ENCODE data around the gene IRF6. TPM values are rescaled to one million over a fixed set of nuclear protein-coding genes. Genes with fewer than 3 reads are reported as not detected.

The IRF6 gene
- total and polyA plus RNA-seq, 2 donors (not counting 1 experiment from before 2014, with no cell fraction given), result 0.66 to 1.00 TPM

DNA sequence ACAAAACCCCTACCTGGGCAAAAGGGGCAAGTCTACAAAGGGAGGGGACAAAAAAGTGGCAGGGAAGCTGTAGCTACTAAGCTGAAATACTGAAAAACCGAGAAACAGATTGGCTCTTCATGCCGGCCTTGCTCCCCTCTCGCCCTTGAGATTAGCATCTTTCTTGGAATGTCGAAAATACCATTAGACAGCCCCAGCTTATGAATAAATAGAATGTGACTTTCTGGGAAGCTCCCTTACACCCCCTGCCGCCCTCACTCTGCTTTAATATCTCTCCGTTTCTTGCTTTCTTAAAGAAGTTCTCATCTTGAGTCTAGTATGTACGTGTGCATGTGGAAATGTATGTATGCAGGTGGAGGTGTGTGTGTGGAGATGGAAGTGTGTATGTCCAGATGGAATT is 36.0 kb downstream of the IRF6 start:
- Histone ChIP-seq H3K4me1 (ENCODE audit: control insufficient read depth, extremely low read depth, insufficient read depth, low read length) (peaks cover 17% of the 10 kb centered on the region), H3K9ac (ENCODE audit: insufficient read depth, low read length) (peak overlapping the region; percentile 8), H3K36me3 (ENCODE audit: control insufficient read depth, insufficient read depth, low read length) (no peaks in the 10 kb centered on the region), H3K27ac (ENCODE audit: insufficient read depth, low read length) (peak overlapping the region; percentile 82), H3K79me2 (ENCODE audit: control insufficient read depth, insufficient read depth, low read length) (no peaks in the 10 kb centered on the region), H4K20me1 (ENCODE audit: control insufficient read depth, extremely low read depth, insufficient read depth, low read length) (no peaks in the 10 kb centered on the region), H3K4me2 (ENCODE audit: extremely low read depth, insufficient read depth, low read length) (peak overlapping the region; percentile 25), H3K27me3 (ENCODE audit: control insufficient read depth, insufficient read depth, low read length) (no peaks in the 10 kb centered on the region), H2AFZ (ENCODE audit: low read length) (peak overlapping the region; percentile 95), H3K9me3 (ENCODE audit: control insufficient read depth, insufficient read depth, low read depth, low read length) (no peaks in the 10 kb centered on the region), H3K4me3 (replicated peaks in 1 of 4; ENCODE audit: control extremely low read depth in 1 of 4, insufficient read depth in 1 of 4, low read depth in 3 of 4, low read length in 4 of 4) (no peak overlapping the region)
- DNase-seq (ENCODE audit: low read depth in 2 of 2), result peak in 1 of 2 donors; percentile 19
- no peak for TF ChIP-seq EZH2 (IDR thresholded peaks at IDR 0.05; ENCODE audit: low read length, missing control alignments)
- TF ChIP-seq, protein P1, sequence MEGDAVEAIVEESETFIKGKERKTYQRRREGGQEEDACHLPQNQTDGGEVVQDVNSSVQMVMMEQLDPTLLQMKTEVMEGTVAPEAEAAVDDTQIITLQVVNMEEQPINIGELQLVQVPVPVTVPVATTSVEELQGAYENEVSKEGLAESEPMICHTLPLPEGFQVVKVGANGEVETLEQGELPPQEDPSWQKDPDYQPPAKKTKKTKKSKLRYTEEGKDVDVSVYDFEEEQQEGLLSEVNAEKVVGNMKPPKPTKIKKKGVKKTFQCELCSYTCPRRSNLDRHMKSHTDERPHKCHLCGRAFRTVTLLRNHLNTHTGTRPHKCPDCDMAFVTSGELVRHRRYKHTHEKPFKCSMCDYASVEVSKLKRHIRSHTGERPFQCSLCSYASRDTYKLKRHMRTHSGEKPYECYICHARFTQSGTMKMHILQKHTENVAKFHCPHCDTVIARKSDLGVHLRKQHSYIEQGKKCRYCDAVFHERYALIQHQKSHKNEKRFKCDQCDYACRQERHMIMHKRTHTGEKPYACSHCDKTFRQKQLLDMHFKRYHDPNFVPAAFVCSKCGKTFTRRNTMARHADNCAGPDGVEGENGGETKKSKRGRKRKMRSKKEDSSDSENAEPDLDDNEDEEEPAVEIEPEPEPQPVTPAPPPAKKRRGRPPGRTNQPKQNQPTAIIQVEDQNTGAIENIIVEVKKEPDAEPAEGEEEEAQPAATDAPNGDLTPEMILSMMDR (conservative IDR thresholded peaks at IDR 0.05 in 1 of 2, IDR thresholded peaks at IDR 0.05 in 1 of 2; ENCODE audit: low read depth in 1 of 2, low read length in 2 of 2), result no peak

DNA sequence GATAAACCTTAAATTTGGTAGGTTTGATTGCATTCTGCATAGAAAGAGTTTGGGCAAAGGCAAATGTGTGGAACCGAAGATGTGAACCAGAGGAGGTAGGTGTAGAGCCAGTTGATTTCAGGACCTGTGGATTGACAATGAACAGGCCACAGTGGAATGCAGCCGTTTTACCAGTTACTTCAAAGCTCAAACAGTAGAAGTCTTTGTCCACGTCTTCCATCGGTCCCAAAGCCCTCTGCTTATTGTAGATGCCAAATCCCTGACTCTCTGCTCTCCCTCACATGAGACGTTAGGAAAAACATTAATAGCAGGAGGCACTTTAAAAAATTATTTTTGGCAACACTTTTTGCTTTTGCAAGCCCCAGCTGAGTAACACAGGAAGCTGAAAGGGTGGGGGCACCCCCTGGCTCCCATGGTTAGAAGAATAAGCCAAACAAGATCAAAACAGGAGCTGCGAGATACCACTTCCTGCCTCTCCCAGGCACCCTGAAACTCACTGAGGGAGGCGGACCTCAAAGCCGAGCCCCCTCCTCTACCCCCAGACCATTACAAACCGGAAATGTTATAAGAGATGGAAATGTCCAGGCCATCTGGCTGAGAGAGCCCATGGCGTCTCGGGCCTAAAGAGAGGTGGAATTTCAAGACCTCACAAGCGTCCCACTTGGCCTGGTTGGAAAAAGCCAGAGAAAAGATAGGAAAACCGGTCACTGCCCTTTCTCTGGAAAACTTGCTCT is 36.6 kb downstream of the IRF6 start:
- no peaks in the 10 kb centered on the region for H4K20me1 ChIP-seq (ENCODE audit: control insufficient read depth, extremely low read depth, insufficient read depth, low read length)
- DNase-seq (ENCODE audit: low read depth in 2 of 2), result peak; percentile 89 to 93
- peak overlapping the region; percentile 17 for H3K4me2 ChIP-seq (ENCODE audit: extremely low read depth, insufficient read depth, low read length)
- peaks cover 17% of the 10 kb centered on the region for H3K4me1 ChIP-seq (ENCODE audit: control insufficient read depth, extremely low read depth, insufficient read depth, low read length)
- no peak for TF ChIP-seq EZH2 (IDR thresholded peaks at IDR 0.05; ENCODE audit: low read length, missing control alignments)
- TF ChIP-seq, protein P1 (conservative IDR thresholded peaks at IDR 0.05 in 1 of 2, IDR thresholded peaks at IDR 0.05 in 1 of 2; ENCODE audit: low read depth in 1 of 2, low read length in 2 of 2), result no peak
- peak overlapping the region; percentile 82 for H3K27ac ChIP-seq (ENCODE audit: insufficient read depth, low read length)
- no peaks in the 10 kb centered on the region for H3K9me3 ChIP-seq (ENCODE audit: control insufficient read depth, insufficient read depth, low read depth, low read length)
- peak overlapping the region; percentile 95 for H2AFZ ChIP-seq (ENCODE audit: low read length)
- no peaks in the 10 kb centered on the region for H3K79me2 ChIP-seq (ENCODE audit: control insufficient read depth, insufficient read depth, low read length)
- H3K9ac ChIP-seq (ENCODE audit: insufficient read depth, low read length), result peak overlapping the region; percentile 8
- H3K4me3 ChIP-seq (replicated peaks in 1 of 4; ENCODE audit: control extremely low read depth in 1 of 4, insufficient read depth in 1 of 4, low read depth in 3 of 4, low read length in 4 of 4), result no peak overlapping the region
- no peaks in the 10 kb centered on the region for H3K27me3 ChIP-seq (ENCODE audit: control insufficient read depth, insufficient read depth, low read length)
- H3K36me3 ChIP-seq (ENCODE audit: control insufficient read depth, insufficient read depth, low read length), result no peaks in the 10 kb centered on the region

- TF ChIP-seq EZH2 (IDR thresholded peaks at IDR 0.05; ENCODE audit: low read length, missing control alignments), result no peak
- TF ChIP-seq, protein P1 (conservative IDR thresholded peaks at IDR 0.05 in 1 of 2, IDR thresholded peaks at IDR 0.05 in 1 of 2; ENCODE audit: low read depth in 1 of 2, low read length in 2 of 2), result no peak
- peaks cover 17% of the 10 kb centered on the region for H3K4me1 ChIP-seq (ENCODE audit: control insufficient read depth, extremely low read depth, insufficient read depth, low read length)
- no peaks in the 10 kb centered on the region for H3K27me3 ChIP-seq (ENCODE audit: control insufficient read depth, insufficient read depth, low read length)
- no peak overlapping the region for H3K4me3 ChIP-seq (replicated peaks in 1 of 4; ENCODE audit: control extremely low read depth in 1 of 4, insufficient read depth in 1 of 4, low read depth in 3 of 4, low read length in 4 of 4)
- no peaks in the 10 kb centered on the region for H3K9me3 ChIP-seq (ENCODE audit: control insufficient read depth, insufficient read depth, low read depth, low read length)
- H4K20me1 ChIP-seq (ENCODE audit: control insufficient read depth, extremely low read depth, insufficient read depth, low read length), result no peaks in the 10 kb centered on the region
- no peak overlapping the region for H3K9ac ChIP-seq (ENCODE audit: insufficient read depth, low read length)
- no peak for DNase-seq (ENCODE audit: low read depth in 2 of 2)
- no peak overlapping the region for H3K4me2 ChIP-seq (ENCODE audit: extremely low read depth, insufficient read depth, low read length)
- H3K36me3 ChIP-seq (ENCODE audit: control insufficient read depth, insufficient read depth, low read length), result no peaks in the 10 kb centered on the region
- no peak overlapping the region for H2AFZ ChIP-seq (ENCODE audit: low read length)
- H3K79me2 ChIP-seq (ENCODE audit: control insufficient read depth, insufficient read depth, low read length), result no peaks in the 10 kb centered on the region
- H3K27ac ChIP-seq (ENCODE audit: insufficient read depth, low read length), result no peak overlapping the region
Measured at GRCh38 chr1:209768354-209768774, 37.6 kb downstream of the IRF6 start.

Data from fibroblast of lung (primary cell).